ENCODE results near the gene NAALADL2. TPM values are rescaled to one million over a fixed set of nuclear protein-coding genes. Genes with fewer than 3 reads are reported as not detected.

Gene NAALADL2
- total and polyA plus RNA-seq, 9 of the 15 experiments (the other 6 are each of a cell fraction or from before 2014, with no cell fraction given): 0.29 to 1.1 (median 0.79) TPM; not detected in 1

DNA sequence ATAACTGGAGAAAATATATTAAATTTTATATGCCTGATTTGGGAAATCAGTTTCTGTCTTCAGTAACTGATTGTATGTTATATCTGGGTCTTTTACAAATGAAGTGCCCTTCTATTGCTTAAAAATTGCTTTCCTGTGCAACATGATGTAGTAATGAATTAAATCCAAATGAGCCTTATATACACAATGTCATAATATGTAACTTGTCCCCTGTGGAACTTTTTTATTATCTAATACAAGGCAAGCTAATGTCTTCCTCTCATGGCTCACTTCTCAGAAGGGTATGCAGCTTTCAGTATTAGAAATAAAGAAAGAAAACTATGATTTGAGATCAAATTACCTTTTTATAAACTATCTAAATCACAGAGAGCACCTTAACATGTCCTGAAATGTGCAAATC is 248.9 kb downstream of the NAALADL2 start:
- in situ Hi-C loops (cut with MboI) (no loop called here), intact Hi-C loops (cut with micrococcal nuclease) (no loop called here)
- Histone ChIP-seq H3K36me3 (ENCODE audit: control insufficient read depth, insufficient read depth, low read length) (no peaks in the 10 kb centered on the region), H3K27ac (ENCODE audit: extremely low read depth, low read depth, low read length) (no peak overlapping the region), H3K27me3 (ENCODE audit: control insufficient read depth in 2 of 2, insufficient read depth in 2 of 2, low read length in 2 of 2) (no peaks in the 10 kb centered on the region), H3K79me2 (ENCODE audit: control insufficient read depth, insufficient read depth, low read length) (no peaks in the 10 kb centered on the region), H3K9me1 (ENCODE audit: control insufficient read depth, insufficient read depth, low read length) (no peaks in the 10 kb centered on the region), H3K4me1 (replicated peaks in 1 of 2; ENCODE audit: control insufficient read depth in 2 of 2, insufficient read depth in 2 of 2, low read length in 2 of 2) (no peaks in the 10 kb centered on the region), H3K9ac (ENCODE audit: insufficient read depth in 1 of 2, low read depth in 2 of 2, low read length in 2 of 2) (no peak overlapping the region), H3K9me3 (replicated peaks; ENCODE audit: control insufficient read depth, insufficient read depth, low read depth, low read length) (no peaks in the 10 kb centered on the region), H2AFZ (ENCODE audit: low read depth, low read length) (no peak overlapping the region), H3K4me3 (no peak overlapping the region), H3K4me2 (ENCODE audit: insufficient read depth, low read length) (no peak overlapping the region), H4K20me1 (replicated peaks; ENCODE audit: control insufficient read depth, insufficient read depth, low read length) (no peaks in the 10 kb centered on the region)
- CTCF ChIA-PET (ENCODE audit: low intra/inter-chr PET ratio): no interaction called here
- FAIRE-seq (no peak), DNase-seq (ENCODE audit: extremely low read depth in 1 of 4, low spot score in 3 of 4) (no peak), ATAC-seq (no peak)
- POLR2A ChIA-PET: no interaction called here
- no TSS peak for BruUV-seq (replicated peaks)
- TF ChIP-seq, protein P1, sequence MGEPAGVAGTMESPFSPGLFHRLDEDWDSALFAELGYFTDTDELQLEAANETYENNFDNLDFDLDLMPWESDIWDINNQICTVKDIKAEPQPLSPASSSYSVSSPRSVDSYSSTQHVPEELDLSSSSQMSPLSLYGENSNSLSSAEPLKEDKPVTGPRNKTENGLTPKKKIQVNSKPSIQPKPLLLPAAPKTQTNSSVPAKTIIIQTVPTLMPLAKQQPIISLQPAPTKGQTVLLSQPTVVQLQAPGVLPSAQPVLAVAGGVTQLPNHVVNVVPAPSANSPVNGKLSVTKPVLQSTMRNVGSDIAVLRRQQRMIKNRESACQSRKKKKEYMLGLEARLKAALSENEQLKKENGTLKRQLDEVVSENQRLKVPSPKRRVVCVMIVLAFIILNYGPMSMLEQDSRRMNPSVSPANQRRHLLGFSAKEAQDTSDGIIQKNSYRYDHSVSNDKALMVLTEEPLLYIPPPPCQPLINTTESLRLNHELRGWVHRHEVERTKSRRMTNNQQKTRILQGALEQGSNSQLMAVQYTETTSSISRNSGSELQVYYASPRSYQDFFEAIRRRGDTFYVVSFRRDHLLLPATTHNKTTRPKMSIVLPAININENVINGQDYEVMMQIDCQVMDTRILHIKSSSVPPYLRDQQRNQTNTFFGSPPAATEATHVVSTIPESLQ (CRISPR knock-in tag; IDR thresholded peaks at IDR 0.05): no peak
- TF ChIP-seq, protein P2, sequence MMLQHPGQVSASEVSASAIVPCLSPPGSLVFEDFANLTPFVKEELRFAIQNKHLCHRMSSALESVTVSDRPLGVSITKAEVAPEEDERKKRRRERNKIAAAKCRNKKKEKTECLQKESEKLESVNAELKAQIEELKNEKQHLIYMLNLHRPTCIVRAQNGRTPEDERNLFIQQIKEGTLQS (IDR thresholded peaks at IDR 0.05): no peak
- TF ChIP-seq, protein P2 (CRISPR knock-in tag; conservative IDR thresholded peaks at IDR 0.05): no peak
- TF ChIP-seq MCM7 (IDR thresholded peaks at IDR 0.05) (no peak), TCF3 (CRISPR knock-in tag; IDR thresholded peaks at IDR 0.05) (no peak), JUN (IDR thresholded peaks at IDR 0.05; ENCODE audit: borderline replicate concordance, low read depth, low read length) (no peak), JUN (CRISPR knock-in tag; IDR thresholded peaks at IDR 0.05; ENCODE audit: borderline replicate concordance) (no peak), XRCC5 (IDR thresholded peaks at IDR 0.05; ENCODE audit: low read depth, low read length) (no peak), ARNT (IDR thresholded peaks at IDR 0.05) (no peak), MCM3 (IDR thresholded peaks at IDR 0.05) (no peak), ZNF282 (CRISPR knock-in tag; IDR thresholded peaks at IDR 0.05) (no peak), SP2 (IDR thresholded peaks at IDR 0.05; ENCODE audit: extremely low read depth, low read depth, low read length, poor library complexity, severe bottlenecking) (no peak), MIER1 (IDR thresholded peaks at IDR 0.05; ENCODE audit: low read depth) (no peak), ZEB2 (IDR thresholded peaks at IDR 0.05) (no peak), CTBP1 (IDR thresholded peaks at IDR 0.05; ENCODE audit: borderline replicate concordance) (no peak), KDM1A (IDR thresholded peaks at IDR 0.05) (no peak), NR4A1 (CRISPR knock-in tag; IDR thresholded peaks at IDR 0.05) (no peak), NR4A1 (tag; IDR thresholded peaks at IDR 0.05) (no peak)
- TF ChIP-seq, protein P3, sequence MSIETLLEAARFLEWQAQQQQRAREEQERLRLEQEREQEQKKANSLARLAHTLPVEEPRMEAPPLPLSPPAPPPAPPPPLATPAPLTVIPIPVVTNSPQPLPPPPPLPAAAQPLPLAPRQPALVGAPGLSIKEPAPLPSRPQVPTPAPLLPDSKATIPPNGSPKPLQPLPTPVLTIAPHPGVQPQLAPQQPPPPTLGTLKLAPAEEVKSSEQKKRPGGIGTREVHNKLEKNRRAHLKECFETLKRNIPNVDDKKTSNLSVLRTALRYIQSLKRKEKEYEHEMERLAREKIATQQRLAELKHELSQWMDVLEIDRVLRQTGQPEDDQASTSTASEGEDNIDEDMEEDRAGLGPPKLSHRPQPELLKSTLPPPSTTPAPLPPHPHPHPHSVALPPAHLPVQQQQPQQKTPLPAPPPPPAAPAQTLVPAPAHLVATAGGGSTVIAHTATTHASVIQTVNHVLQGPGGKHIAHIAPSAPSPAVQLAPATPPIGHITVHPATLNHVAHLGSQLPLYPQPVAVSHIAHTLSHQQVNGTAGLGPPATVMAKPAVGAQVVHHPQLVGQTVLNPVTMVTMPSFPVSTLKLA (conservative IDR thresholded peaks at IDR 0.05): no peak
- TF ChIP-seq, protein P4, sequence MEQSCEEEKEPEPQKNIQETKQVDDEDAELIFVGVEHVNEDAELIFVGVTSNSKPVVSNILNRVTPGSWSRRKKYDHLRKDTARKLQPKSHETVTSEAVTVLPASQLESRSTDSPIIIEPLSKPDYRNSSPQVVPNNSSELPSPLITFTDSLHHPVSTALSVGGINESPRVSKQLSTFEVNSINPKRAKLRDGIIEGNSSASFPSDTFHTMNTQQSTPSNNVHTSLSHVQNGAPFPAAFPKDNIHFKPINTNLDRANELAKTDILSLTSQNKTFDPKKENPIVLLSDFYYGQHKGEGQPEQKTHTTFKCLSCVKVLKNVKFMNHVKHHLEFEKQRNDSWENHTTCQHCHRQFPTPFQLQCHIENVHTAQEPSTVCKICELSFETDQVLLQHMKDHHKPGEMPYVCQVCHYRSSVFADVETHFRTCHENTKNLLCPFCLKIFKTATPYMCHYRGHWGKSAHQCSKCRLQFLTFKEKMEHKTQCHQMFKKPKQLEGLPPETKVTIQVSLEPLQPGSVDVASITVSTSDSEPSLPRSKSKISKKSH (CRISPR knock-in tag; IDR thresholded peaks at IDR 0.05): no peak
